Muscle of arm (tissue), 12 donors: ENCODE data around the gene PDGFRB. TPM values are rescaled to one million over a fixed set of nuclear protein-coding genes. Genes with fewer than 3 reads are reported as not detected.

ENCODE experiments used
- DNase-seq: peaks from one replicate; pipeline ENCODE4 v3.0.0-alpha.2; 2013
- polyA plus RNA-seq, 12 donors: library from polyadenylated mRNA; unstranded; fragments of 120-200 nt; gene quantifications; one replicate each; pipeline ENCODE4 v1.2.1, GENCODE V29; 2013; ENCODE audit not compliant: insufficient read length in 12 of 12

Gene PDGFRB
- polyA plus RNA-seq, 12 donors = 106 to 161 (median 136) TPM; not detected in 1

DNA sequence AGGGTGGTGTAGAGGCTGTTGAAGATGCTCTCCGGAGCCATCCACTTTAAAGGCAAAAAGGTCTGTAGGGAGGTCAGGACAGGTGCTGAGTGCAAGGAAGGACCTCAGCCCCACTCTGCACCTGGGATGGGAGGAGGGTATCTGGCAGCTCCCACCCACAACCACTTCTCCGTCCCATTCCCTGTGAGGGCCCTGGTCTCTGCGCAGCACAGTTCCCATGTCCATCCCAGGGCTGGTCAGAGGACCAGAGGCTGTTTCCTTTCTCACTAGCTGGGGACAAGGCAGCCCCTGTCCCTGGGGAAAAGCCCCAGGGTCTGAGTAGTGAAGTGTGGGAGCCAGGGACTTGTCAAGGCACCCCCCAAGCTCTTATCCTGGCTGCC lies 35.6 kb downstream of the PDGFRB start:
- DNase-seq = no peak

- no peak for DNase-seq
Measured at GRCh38 chr5:150119421-150120061, 36.1 kb downstream of the PDGFRB start.

GRCh38 chr5:150118561-150119229 lies 37.0 kb downstream of the PDGFRB start:
- no peak for DNase-seq

DNA sequence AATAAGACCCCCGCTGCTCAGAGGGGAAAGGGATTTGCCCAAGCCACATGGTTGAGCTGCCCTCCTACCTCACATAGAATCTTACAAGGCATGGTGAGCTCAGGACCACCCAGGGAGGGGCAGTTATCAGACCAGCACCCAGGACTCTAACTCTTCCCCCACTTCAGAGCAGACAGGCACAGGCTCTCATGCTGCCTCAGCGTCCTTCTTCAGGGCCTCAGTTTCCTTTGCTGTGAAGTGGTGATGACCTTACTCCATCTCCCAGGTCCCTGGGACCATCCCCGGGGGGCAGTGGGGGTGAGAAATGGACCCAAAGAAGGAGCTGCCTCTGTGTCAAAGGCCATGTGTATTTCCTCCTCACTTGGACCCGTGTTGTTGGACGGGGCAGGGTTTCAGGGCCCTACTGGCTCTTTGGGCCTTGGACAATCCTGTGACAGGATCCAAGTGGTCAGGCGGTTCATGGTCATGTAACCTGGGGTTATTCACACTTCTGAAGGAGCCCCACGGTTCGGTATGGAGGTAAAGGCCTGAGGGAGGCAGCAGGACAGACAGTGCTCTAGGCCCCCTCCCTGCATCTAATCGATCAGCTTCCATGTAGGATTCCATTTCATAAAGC lies 37.6 kb downstream of the PDGFRB start:
- DNase-seq = no peak

GRCh38 chr5:150116667-150117400 lies 38.8 kb downstream of the PDGFRB start:
- no peak for DNase-seq

GRCh38 chr5:150114773-150115408 lies 40.8 kb downstream of the PDGFRB start:
- no peak for DNase-seq

- DNase-seq = no peak
Measured at GRCh38 chr5:150114102-150114641, 41.5 kb downstream of the PDGFRB start.

DNA sequence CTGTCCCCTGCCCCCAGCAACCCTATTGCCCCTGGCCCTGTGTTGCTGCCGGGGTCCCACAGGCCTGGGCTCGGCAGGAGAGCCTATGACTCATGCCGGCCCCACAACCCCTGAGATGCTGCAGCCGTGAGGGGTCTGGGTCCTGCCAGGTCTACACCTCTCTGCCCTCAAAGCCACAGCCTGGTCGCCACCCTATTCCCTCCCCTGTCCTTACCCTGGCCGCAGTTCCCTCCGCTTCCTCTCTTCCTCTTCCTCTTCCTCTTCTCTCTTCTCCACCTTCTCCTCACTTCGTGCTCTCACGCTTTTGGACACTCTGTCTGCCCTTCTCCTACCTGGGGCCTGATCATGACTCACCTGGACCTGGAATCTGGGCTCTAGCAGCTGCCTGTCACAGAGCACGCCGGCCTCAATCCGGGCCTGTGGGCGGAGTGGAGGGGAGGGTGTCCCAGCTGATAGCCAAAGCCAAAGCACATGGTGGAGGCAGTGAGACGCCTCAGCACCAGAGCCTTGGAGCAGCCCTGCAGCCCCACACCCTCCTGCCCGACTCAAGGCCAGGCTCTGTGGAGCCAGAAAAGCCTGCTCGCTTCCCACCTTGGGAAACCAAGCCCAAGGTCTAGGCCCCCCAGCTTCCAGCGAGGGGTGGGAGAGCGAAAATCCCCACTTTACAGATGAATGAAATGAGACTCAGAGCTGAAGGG lies 42.4 kb downstream of the PDGFRB start:
- no peak for DNase-seq

DNA sequence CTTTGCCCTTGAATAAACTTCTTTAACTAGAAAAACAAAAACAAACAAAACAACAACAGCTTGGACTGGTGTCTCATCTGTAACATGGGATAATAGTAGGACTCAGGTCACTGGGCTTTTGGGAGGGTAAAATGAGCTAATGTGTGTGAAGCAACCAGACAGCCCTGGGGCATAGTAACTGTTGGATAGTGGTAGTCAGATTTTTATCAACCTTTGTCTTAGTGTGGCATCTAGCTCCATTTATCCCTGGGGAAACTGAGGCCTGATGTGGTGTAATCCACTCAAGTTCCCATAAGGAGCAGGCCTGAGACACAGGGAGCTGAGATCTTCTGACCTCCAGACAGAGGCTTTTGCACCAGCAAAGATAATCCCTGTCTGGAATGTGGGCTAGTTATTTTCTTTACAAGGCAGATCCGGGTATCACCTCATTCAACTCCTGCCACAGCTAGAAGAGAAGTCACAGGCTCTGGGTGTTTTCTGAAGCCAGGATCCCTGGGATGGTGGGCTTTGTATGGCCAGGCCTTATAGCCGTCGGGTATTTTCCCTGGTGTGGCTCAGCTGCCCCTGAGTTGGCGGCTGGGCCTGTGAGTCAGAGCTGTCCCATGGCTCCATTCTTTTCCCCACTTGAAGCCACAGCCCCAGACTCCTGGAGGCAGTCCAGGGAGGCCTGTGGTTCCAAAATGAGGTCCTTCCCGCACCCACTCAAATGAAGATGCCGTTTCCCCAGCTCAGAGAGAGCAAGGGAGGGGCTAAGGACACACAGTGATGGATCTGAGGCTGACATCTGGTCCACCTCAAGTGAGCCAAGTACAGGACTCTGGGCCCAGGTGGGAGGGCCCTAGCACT lies 43.2 kb downstream of the PDGFRB start:
- no peak for DNase-seq

DNA sequence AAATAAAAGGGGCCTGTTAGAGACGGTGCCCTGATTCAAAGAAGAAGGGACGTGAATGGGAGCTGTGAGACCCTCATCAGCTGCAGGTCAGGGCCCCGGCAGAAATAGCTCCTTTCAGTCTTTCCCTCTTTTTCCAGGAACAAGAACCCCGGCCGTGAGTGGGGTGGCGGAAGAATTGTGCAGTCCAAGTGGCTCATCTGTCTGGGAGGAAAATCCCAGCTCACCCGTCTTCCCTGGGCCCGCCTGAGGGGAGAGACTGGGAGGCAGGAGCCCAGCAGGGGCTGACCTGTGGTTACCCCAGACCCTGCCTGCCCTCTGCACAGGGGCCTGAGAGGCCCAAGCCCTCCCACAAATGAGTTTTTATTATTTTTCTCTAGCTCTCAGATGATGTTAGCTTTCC lies 44.5 kb downstream of the PDGFRB start:
- DNase-seq = no peak

GRCh38 chr5:150109921-150110320 lies 45.7 kb downstream of the PDGFRB start:
- no peak for DNase-seq

DNA sequence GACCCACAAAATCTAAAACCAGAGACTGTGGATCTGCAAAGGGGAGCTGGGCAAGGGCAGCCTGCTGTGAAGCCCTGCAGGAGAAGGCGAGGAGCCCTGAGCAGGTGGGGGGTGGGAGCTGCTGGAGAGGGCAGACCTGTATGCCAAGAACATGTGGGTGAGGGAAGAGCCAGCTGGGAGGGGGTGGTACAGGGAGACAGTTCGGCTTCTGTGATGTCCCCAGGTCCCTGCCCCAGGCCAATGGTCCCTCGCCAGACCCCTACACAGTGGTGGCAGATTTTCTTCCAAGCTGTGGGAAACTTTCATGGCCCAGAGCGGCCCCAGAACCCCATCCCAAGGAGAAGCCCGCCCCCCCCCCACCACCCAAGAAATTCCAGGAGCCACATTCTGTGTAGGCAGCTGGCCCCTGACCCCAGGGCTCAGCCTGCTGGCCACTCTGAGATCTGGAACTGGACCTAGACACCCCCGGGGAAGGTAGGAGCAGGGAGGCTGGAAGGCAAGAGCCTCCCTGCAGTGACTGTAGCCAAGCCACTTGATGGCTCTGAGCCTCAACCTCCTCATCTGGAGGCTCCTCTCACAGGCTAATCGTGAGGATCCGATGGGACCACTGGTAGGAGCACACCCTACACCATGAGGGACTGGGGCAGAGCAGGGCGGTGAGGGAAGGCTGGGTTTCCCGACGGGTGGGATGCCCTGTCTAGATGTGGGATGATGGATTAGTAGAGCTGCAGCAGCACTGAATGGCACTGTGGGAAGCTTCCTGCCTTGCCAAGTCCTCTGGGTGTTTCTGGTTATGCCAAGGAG lies 46.7 kb downstream of the PDGFRB start:
- DNase-seq = no peak

GRCh38 chr5:150107909-150108447 lies 47.7 kb downstream of the PDGFRB start:
- DNase-seq = no peak

GRCh38 chr5:150106674-150107426 lies 48.8 kb downstream of the PDGFRB start:
- DNase-seq = no peak

- no peak for DNase-seq
Measured at GRCh38 chr5:150105928-150106615, 49.6 kb downstream of the PDGFRB start.

GRCh38 chr5:150104550-150104870 lies 51.1 kb downstream of the PDGFRB start:
- no peak for DNase-seq

DNA sequence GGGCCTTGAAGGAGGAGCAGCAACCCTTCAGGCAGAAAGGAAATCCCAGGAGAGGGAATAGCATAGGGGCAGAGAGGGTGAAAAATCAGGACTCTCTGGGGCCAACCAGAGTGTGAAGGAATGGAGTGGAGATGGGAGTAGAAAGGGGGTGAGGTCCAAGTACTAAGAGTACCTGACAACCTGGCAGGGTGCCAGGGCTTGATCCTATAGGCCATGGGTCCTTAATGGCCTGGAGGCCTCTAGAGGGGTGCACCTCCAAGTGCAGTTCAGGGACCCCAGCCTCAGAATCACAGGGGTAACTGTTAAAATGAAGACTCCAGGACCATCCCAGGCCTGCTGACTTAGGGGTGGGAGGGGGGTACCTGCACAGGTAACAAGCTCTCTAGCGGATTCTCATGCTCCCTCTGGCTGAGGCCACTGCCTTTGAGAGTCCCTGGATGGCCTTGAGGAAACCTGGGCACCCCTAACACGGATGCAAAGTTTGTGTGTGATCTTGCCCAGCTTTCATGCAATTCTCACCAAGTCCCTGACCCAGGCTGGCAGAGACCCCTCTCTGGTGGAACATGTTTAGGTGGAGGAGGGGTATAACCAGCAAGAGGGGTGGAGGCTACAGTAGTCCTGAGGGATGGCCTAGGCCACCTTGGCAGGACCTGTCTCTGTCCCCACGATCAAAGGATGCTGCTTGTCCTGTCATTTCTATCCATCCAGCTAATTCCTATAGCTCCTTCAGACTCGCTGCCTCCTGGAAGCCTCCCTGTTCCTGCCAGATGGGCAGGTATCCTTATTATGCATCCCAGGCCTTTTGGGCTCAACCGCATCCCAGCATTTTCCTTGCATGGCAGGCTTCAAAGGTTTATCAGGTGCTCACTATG lies 51.7 kb downstream of the PDGFRB start:
- no peak for DNase-seq
